Esophagus muscularis mucosa (tissue), 4 donors: ENCODE results near the gene TEX29.

Experiments
- CTCF ChIP-seq, 3 experiments: fragments of 200-600 bp in 2 of 3; fragments of 450-650 bp in 1 of 3; sonication (generic) in 2 of 3; IDR thresholded peaks; one replicate each; pipeline ENCODE4 v1.5.1; 2017 to 2019; ENCODE audit warnings: antibody characterized with exemption in 3 of 3, mild to moderate bottlenecking in 2 of 3, moderate library complexity in 1 of 3
- EP300 ChIP-seq: sonication (generic); formaldehyde crosslinking; IDR thresholded peaks from one replicate; pipeline ENCODE4 v1.6.1; 2017; ENCODE audit warnings: antibody characterized with exemption
- POLR2A ChIP-seq: fragments of 450-650 bp; IDR thresholded peaks from one replicate; pipeline ENCODE4 v1.6.1; 2017; ENCODE audit warnings: antibody characterized with exemption, moderate library complexity, mild to moderate bottlenecking, low read depth
- POLR2AphosphoS5 ChIP-seq, 2 donors: sonication (generic); formaldehyde crosslinking; IDR thresholded peaks; one replicate each; pipeline ENCODE4 v1.6.1; 2017; ENCODE audit warnings: antibody characterized with exemption in 2 of 2

- TF ChIP-seq POLR2AphosphoS5 (IDR thresholded peaks at IDR 0.05) (no peak), POLR2A (no peak), CTCF (IDR thresholded peaks at IDR 0.05) (no peak), EP300 (no peak)
These were observed 16.3 kb upstream of the TEX29 start for GRCh38 chr13:111304041-111304544.
